HepG2 (cell line): ENCODE results near the gene LMNA. TPM values are rescaled to one million over a fixed set of nuclear protein-coding genes. Genes with fewer than 3 reads are reported as not detected.

ENCODE experiments used
- ARNTL ChIP-seq: sonication (generic); formaldehyde crosslinking; IDR thresholded peaks from 2 replicates; pipeline ENCODE4 v1.4.0; 2020; ENCODE audit warnings: mild to moderate bottlenecking, missing genetic modification reagents
- CBX2 ChIP-seq, 2 experiments: fragments of 200-600 bp in 1 of 2; sonication (generic); formaldehyde crosslinking in 1 of 2; IDR thresholded peaks; 2 replicates each; pipeline versions ENCODE4 v1.7.0 to v1.8.1; 2018 to 2022; ENCODE audit warnings: low read depth in 2 of 2, low read length in 1 of 2, mild to moderate bottlenecking in 1 of 2, missing genetic modification reagents in 1 of 2
- GFI1 ChIP-seq: sonication (generic); formaldehyde crosslinking; IDR thresholded peaks from 2 replicates; pipeline ENCODE4 v1.5.0; 2020; ENCODE audit warnings: missing genetic modification reagents, mild to moderate bottlenecking, borderline replicate concordance
- HDAC2 ChIP-seq: sonication (generic); formaldehyde crosslinking; IDR thresholded peaks from 2 replicates; pipeline ENCODE4 v1.4.0; 2020; ENCODE audit warnings: missing genetic modification reagents
- KDM3A ChIP-seq: IDR thresholded peaks from 2 replicates; pipeline ENCODE4 v1.6.1; 2018; ENCODE audit warnings: low read depth, missing compliant biosample characterization
- KLF9 ChIP-seq: IDR thresholded peaks from 2 replicates; pipeline ENCODE4 v1.6.1; 2016; ENCODE audit warnings: low read depth
- LRRFIP1 ChIP-seq: sonication (generic); formaldehyde crosslinking; conservative IDR thresholded peaks from 2 replicates; pipeline ENCODE4 v1.4.0; 2020; ENCODE audit warnings: missing genetic modification reagents
- MYPOP ChIP-seq: sonication (generic); formaldehyde crosslinking; IDR thresholded peaks from 2 replicates; pipeline ENCODE4 v1.8.1; 2023; ENCODE audit warnings: mild to moderate bottlenecking, moderate library complexity, missing genetic modification reagents
- NR2F2 ChIP-seq: IDR thresholded peaks from 2 replicates; pipeline ENCODE4 v1.6.1; 2012; ENCODE audit warnings: low read depth, inconsistent platforms, borderline replicate concordance
- NR3C1 ChIP-seq: sonication (generic); formaldehyde crosslinking; IDR thresholded peaks from 2 replicates; pipeline ENCODE4 v1.4.0; 2020; ENCODE audit warnings: missing genetic modification reagents
- RNF2 ChIP-seq: fragments of 450-650 bp; conservative IDR thresholded peaks from 2 replicates; pipeline ENCODE4 v1.6.1; 2016; ENCODE audit warnings: low read depth
- SAP130 ChIP-seq: IDR thresholded peaks from 2 replicates; pipeline ENCODE4 v1.6.1; 2016; ENCODE audit warnings: low read depth
- SMAD9 ChIP-seq: sonication (generic); formaldehyde crosslinking; IDR thresholded peaks from 2 replicates; pipeline ENCODE4 v1.5.1; 2020; ENCODE audit warnings: mild to moderate bottlenecking, missing genetic modification reagents
- U2AF1 ChIP-seq: fragments of 200-400 bp; formaldehyde crosslinking; optimal IDR thresholded peaks from 2 replicates; pipeline ENCODE3; 2017; ENCODE audit warnings: mild to moderate bottlenecking, low read depth, low read length
- ZFX ChIP-seq: sonication (generic); formaldehyde crosslinking; IDR thresholded peaks from 2 replicates; pipeline ENCODE4 v1.4.0; 2020; ENCODE audit warnings: mild to moderate bottlenecking, low read depth, missing genetic modification reagents, moderate library complexity
- ZNF205 ChIP-seq: IDR thresholded peaks from 2 replicates; pipeline ENCODE4 v1.6.1; 2018; ENCODE audit warnings: missing biosample characterization, missing genetic modification reagents
- ZNF225 ChIP-seq: sonication (generic); formaldehyde crosslinking; IDR thresholded peaks from 2 replicates; pipeline ENCODE4 v1.4.0; 2020; ENCODE audit warnings: mild to moderate bottlenecking, missing genetic modification reagents
- ZNF496 ChIP-seq: sonication (generic); formaldehyde crosslinking; IDR thresholded peaks from 2 replicates; pipeline ENCODE4 v1.8.1; 2023; ENCODE audit warnings: mild to moderate bottlenecking, moderate library complexity, missing genetic modification reagents; ENCODE audit not compliant: insufficient replicate concordance
- ZNF644 ChIP-seq: IDR thresholded peaks from 2 replicates; pipeline ENCODE4 v1.6.1; 2016; ENCODE audit warnings: low read depth
- ZNF709 ChIP-seq: sonication (generic); formaldehyde crosslinking; IDR thresholded peaks from 2 replicates; pipeline ENCODE4 v1.5.0; 2020; ENCODE audit warnings: mild to moderate bottlenecking, missing genetic modification reagents
- ZNF75D ChIP-seq: sonication (generic); formaldehyde crosslinking; IDR thresholded peaks from 2 replicates; pipeline ENCODE4 v1.8.1; 2023; ENCODE audit warnings: missing genetic modification reagents, mild to moderate bottlenecking, borderline replicate concordance
- ZSCAN22 ChIP-seq: sonication (generic); formaldehyde crosslinking; IDR thresholded peaks from 2 replicates; pipeline ENCODE4 v1.4.0; 2020; ENCODE audit warnings: mild to moderate bottlenecking, missing genetic modification reagents
- polyA plus RNA-seq, 8 experiments: library from polyadenylated mRNA; depleted of rRNA in 3 of 8; stranded (reverse) in 7 of 8; unstranded in 1 of 8; fragments of >200 nt; fragmentation: Illumina TruSeq in 4 of 8; extraction: Trizol in 4 of 8; gene quantifications; 2 replicates each; pipeline versions ENCODE4 v1.2.1 to v1.2.3, GENCODE V29; 2011 to 2016; ENCODE audit warnings: low read depth in 4 of 8, missing spikeins in 1 of 8, mixed read lengths in 1 of 8; ENCODE audit not compliant: insufficient read depth in 1 of 8
- total RNA-seq, 5 experiments: library from RNA; depleted of rRNA; stranded (reverse); fragments of >200 nt; fragmentation: Illumina TruSeq; extraction: Trizol; gene quantifications; 2 replicates each; pipeline ENCODE4 v1.2.3, GENCODE V29; 2016; ENCODE audit warnings: low read depth in 1 of 5
- TF ChIP-seq, protein P1 (sequence below): sonication (generic); formaldehyde crosslinking; IDR thresholded peaks from 2 replicates; pipeline ENCODE4 v1.4.0; 2020; ENCODE audit warnings: missing genetic modification reagents, borderline replicate concordance

LMNA gene
- total and polyA plus RNA-seq, 2 of the 13 experiments (the other 11 are each of a cell fraction or from before 2014, with no cell fraction given), result 107 to 225 TPM

DNA sequence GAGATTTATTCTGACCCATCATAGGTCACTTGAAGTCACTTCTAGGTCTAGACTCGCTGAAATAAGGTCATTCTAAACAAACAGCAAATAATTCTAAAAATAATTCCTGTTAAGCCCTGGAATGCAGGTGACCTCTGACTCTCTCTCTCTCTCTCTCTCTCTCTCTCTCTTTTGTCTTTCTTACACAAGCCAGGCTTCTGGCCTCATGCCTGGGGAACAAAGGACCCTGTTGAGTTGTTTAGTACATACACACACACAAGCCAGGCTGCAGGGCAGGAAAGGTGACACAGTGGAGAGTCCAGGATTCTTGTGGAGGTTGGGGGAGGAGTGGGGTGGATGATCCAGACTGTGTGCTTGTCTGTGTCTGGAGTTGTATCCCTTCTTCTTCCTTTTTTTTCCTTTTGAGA is 28.3 kb upstream of the LMNA start (continued):
- TF ChIP-seq, protein P1, sequence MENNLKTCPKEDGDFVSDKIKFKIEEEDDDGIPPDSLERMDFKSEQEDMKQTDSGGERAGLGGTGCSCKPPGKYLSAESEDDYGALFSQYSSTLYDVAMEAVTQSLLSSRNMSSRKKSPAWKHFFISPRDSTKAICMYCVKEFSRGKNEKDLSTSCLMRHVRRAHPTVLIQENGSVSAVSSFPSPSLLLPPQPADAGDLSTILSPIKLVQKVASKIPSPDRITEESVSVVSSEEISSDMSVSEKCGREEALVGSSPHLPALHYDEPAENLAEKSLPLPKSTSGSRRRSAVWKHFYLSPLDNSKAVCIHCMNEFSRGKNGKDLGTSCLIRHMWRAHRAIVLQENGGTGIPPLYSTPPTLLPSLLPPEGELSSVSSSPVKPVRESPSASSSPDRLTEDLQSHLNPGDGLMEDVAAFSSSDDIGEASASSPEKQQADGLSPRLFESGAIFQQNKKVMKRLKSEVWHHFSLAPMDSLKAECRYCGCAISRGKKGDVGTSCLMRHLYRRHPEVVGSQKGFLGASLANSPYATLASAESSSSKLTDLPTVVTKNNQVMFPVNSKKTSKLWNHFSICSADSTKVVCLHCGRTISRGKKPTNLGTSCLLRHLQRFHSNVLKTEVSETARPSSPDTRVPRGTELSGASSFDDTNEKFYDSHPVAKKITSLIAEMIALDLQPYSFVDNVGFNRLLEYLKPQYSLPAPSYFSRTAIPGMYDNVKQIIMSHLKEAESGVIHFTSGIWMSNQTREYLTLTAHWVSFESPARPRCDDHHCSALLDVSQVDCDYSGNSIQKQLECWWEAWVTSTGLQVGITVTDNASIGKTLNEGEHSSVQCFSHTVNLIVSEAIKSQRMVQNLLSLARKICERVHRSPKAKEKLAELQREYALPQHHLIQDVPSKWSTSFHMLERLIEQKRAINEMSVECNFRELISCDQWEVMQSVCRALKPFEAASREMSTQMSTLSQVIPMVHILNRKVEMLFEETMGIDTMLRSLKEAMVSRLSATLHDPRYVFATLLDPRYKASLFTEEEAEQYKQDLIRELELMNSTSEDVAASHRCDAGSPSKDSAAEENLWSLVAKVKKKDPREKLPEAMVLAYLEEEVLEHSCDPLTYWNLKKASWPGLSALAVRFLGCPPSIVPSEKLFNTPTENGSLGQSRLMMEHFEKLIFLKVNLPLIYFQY (CRISPR knock-in tag), result peak; percentile 68; the same call in 1 of the 2 replicates
- TF ChIP-seq ARNTL (CRISPR knock-in tag), result peak; percentile 78
- no peak for TF ChIP-seq ZNF225
- peak; percentile 81; the same call in 1 of the 2 replicates for TF ChIP-seq ZNF205 (CRISPR knock-in tag)
- peak; percentile 48; the same call in 1 of the 2 replicates for TF ChIP-seq ZFX (CRISPR knock-in tag)
- no peak for TF ChIP-seq LRRFIP1 (CRISPR knock-in tag)
- no peak for TF ChIP-seq SMAD9 (CRISPR knock-in tag)
- TF ChIP-seq ZNF496 (CRISPR knock-in tag), result no peak
- TF ChIP-seq NR3C1 (CRISPR knock-in tag), result no peak
- TF ChIP-seq MYPOP (CRISPR knock-in tag), result peak; percentile 69; the same call in 1 of the 2 replicates
- TF ChIP-seq ZNF644 (CRISPR knock-in tag), result peak; percentile 49; the same call in 1 of the 2 replicates
- TF ChIP-seq CBX2 (IDR thresholded peaks at IDR 0.05; ENCODE audit: low read depth, low read length), result no peak
- TF ChIP-seq CBX2 (CRISPR knock-in tag; IDR thresholded peaks at IDR 0.05; ENCODE audit: low read depth), result no peak
- TF ChIP-seq ZNF709, result peak; percentile 59; the same call in 1 of the 2 replicates
- no peak for TF ChIP-seq U2AF1
- no peak for TF ChIP-seq ZSCAN22 (CRISPR knock-in tag)
- TF ChIP-seq KDM3A, result peak; percentile 27; the same call in 1 of the 2 replicates
- peak; percentile 89 for TF ChIP-seq HDAC2 (CRISPR knock-in tag)
- TF ChIP-seq RNF2, result no peak
- peak; percentile 93 for TF ChIP-seq GFI1
- no peak for TF ChIP-seq KLF9 (CRISPR knock-in tag)
- TF ChIP-seq SAP130, result peak; percentile 95
- no peak for TF ChIP-seq ZNF75D (CRISPR knock-in tag)
- TF ChIP-seq NR2F2, result peak; percentile 100
